ENCODE measurements around the gene NLRP13.

Gene NLRP13

DNA sequence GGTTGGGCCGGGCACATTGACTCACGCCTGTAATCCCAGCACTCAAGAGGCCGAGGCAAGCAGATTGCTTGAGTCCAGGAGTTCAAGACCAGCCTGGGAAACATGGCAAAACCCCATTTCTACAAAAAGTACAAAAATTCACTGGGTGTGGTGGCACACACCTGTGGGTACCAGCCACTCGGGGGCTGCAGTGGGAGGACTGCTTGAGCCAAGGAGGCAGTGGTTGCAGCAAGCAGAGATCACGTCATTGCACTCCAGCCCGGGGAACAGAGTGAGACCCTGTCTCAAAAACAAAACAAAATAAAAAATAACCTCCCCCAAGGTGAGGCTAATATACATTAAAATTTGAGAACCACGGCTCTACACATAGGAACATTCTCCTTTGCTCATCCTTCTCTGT lies 24.9 kb downstream of the NLRP13 start:
- DNase-seq (ENCODE audit: low read depth): no peak
- TF ChIP-seq, protein P1, sequence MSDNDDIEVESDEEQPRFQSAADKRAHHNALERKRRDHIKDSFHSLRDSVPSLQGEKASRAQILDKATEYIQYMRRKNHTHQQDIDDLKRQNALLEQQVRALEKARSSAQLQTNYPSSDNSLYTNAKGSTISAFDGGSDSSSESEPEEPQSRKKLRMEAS (IDR thresholded peaks at IDR 0.05; ENCODE audit: low read depth, low read length): no peak
- TF ChIP-seq POLR2A (IDR thresholded peaks at IDR 0.05; ENCODE audit: extremely low read depth, insufficient read length) (no peak), MYC (IDR thresholded peaks at IDR 0.05; ENCODE audit: low read depth, low read length) (no peak)
- TF ChIP-seq, protein P2, sequence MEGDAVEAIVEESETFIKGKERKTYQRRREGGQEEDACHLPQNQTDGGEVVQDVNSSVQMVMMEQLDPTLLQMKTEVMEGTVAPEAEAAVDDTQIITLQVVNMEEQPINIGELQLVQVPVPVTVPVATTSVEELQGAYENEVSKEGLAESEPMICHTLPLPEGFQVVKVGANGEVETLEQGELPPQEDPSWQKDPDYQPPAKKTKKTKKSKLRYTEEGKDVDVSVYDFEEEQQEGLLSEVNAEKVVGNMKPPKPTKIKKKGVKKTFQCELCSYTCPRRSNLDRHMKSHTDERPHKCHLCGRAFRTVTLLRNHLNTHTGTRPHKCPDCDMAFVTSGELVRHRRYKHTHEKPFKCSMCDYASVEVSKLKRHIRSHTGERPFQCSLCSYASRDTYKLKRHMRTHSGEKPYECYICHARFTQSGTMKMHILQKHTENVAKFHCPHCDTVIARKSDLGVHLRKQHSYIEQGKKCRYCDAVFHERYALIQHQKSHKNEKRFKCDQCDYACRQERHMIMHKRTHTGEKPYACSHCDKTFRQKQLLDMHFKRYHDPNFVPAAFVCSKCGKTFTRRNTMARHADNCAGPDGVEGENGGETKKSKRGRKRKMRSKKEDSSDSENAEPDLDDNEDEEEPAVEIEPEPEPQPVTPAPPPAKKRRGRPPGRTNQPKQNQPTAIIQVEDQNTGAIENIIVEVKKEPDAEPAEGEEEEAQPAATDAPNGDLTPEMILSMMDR (IDR thresholded peaks at IDR 0.05; ENCODE audit: low read depth, low read length): no peak
- no peak overlapping the region for H3K4me3 ChIP-seq (ENCODE audit: low read depth, low read length)

DNA sequence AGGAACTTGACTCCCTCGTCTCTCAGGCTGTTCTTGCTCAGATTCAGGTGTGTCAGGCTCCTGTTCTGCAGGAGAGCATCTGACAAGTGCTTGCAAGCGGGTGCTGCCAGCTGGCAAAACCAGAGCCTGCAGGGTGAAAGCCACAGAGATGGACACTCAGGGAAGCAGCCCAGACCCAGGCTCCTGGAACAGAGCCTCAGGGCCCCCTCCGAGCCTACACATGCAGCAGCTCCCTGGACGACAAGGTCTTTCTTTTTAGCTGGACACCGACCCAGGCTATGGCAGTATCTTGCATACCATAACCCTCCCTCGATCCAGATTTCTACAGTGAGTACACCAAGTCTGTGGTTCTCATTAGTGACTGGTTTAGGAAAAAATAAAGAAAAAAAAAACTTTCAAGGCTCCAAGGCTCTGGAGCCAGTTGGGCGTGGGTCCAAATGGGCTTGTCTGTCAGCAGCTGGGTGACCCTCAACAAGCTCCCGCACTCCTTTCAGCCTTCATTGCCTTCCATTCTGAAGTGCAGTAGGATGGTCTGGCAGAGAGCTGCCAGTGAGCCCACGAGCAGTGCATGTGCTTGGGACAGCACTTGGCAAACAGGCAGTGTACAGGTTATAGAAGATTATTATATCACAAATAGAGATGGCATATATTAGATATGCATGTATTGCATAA lies 29.9 kb downstream of the NLRP13 start:
- TF ChIP-seq, protein P1 (IDR thresholded peaks at IDR 0.05; ENCODE audit: low read depth, low read length): no peak
- TF ChIP-seq MYC (IDR thresholded peaks at IDR 0.05; ENCODE audit: low read depth, low read length) (no peak), POLR2A (IDR thresholded peaks at IDR 0.05; ENCODE audit: extremely low read depth, insufficient read length) (no peak)
- TF ChIP-seq, protein P2 (IDR thresholded peaks at IDR 0.05; ENCODE audit: low read depth, low read length): no peak
- no peak for DNase-seq (ENCODE audit: low read depth)
- no peak overlapping the region for H3K4me3 ChIP-seq (ENCODE audit: low read depth, low read length)

DNA sequence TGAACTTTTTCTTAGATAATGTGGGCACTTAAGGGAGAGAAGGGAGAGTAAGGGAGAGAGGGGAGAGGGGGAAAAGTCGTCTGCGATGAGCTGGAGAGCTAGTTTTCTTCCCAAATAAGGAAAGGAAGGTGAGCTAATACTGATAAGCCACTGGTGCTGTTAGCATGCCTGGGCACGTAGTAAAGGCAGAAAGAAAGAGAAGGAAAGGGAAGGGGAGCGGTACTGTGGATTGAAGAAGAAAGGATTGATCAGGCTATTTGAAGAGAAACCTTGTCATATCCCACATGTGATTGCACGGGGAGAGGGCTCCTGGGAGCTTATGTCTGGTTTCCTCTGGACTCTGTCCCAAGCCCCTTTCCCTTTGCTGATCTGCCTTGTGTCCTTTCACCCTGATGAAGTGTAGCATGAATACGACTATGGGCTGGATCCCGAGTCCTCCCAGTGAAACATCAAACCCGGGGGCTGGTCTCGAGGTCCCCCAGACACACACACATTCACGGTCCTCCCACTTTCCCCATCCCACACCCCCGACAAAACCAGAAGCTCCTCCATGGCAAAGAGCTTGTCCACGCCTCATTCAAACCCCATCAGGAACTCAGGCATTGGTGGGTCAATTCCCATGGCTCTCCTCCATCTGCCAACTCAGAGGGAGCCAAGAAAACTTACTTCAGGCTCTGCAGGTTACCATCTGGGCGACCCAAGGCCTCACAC lies 30.6 kb downstream of the NLRP13 start:
- H3K4me3 ChIP-seq (ENCODE audit: low read depth, low read length): no peak overlapping the region
- no peak for TF ChIP-seq MYC (IDR thresholded peaks at IDR 0.05; ENCODE audit: low read depth, low read length)
- TF ChIP-seq, protein P1 (IDR thresholded peaks at IDR 0.05; ENCODE audit: low read depth, low read length): no peak
- TF ChIP-seq, protein P2 (IDR thresholded peaks at IDR 0.05; ENCODE audit: low read depth, low read length): no peak
- TF ChIP-seq POLR2A (IDR thresholded peaks at IDR 0.05; ENCODE audit: extremely low read depth, insufficient read length): no peak

DNA sequence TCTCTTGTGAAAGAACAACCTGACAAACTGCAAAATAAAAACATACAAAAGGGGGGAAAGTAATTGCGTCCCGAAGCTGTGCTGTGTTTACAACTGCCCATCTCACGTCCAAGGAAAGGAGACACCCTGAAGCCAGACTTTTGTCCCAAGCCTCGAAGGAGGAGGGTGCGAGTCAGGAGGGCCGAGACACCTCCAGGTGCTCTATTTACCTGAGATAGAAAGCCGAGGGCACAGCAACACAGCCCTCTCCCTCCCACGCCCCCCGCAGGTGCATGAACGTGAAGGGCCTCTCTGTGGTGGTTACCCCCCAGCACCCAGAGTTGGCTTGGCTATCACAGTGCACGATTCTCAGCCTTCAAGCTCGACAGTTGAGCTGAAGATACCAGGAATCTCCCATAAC lies 33.2 kb downstream of the NLRP13 start:
- H3K4me3 ChIP-seq (ENCODE audit: low read depth, low read length): no peak overlapping the region
- TF ChIP-seq, protein P1 (IDR thresholded peaks at IDR 0.05; ENCODE audit: low read depth, low read length): no peak
- TF ChIP-seq MYC (IDR thresholded peaks at IDR 0.05; ENCODE audit: low read depth, low read length): no peak
- TF ChIP-seq, protein P2 (IDR thresholded peaks at IDR 0.05; ENCODE audit: low read depth, low read length): no peak
- DNase-seq (ENCODE audit: low read depth): no peak

More for the DNA sequence above, 30.6 kb downstream of the NLRP13 start:
- DNase-seq (ENCODE audit: low read depth): no peak

DNA sequence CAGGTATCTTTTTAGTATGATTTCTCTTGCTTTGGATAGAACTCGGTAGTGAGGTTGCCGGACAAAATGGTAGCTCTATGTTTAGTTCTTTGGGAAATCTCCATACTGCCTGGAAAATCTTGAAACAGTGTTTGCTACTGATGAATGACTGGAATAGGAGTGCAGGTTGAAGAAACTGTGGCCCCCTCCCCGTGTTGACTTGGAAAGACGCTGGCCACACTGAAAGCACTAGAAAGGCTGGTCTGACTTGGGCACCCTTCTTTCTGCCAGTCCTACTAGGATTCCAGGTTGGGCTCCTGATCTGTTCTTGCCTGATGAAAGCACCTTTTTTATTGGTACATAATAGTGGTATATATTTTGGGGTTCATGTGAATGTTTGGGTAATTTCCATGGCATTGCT lies 49.5 kb downstream of the NLRP13 start:
- no peak overlapping the region for H3K4me3 ChIP-seq (ENCODE audit: low read depth, low read length)
- TF ChIP-seq, protein P1 (IDR thresholded peaks at IDR 0.05; ENCODE audit: low read depth, low read length): no peak
- TF ChIP-seq MYC (IDR thresholded peaks at IDR 0.05; ENCODE audit: low read depth, low read length) (no peak), POLR2A (IDR thresholded peaks at IDR 0.05; ENCODE audit: extremely low read depth, insufficient read length) (no peak)
- TF ChIP-seq, protein P2 (IDR thresholded peaks at IDR 0.05; ENCODE audit: low read depth, low read length): no peak
- no peak for DNase-seq (ENCODE audit: low read depth)
